K562 (cell line): ENCODE data around the gene CARM1. TPM values are rescaled to one million over a fixed set of nuclear protein-coding genes. Genes with fewer than 3 reads are reported as not detected.
A peak's percentile ranks its signal among the peaks of the same experiment; 100 is the strongest.

Experiments
- ATAC-seq: fragments of 200-7000 bp; cut with Tn5 transposase; 3 replicates; pipeline ENCODE4 v1.9.1; 2020; ENCODE audit warnings: moderate library complexity
- BruUV-seq: library from RNA; stranded (reverse); fragments of 400-500 nt; replicated peaks from 2 replicates; lab custom pipeline; 2021; lab: Mats Ljungman, UMichigan
- CTCF ChIA-PET: fragments of 300-600 bp; formaldehyde crosslinking; extraction: SDS; loops from one replicate; lab custom pipeline; 2021; ENCODE audit warnings: low intra/inter-chr PET ratio; lab: Yijun Ruan, JAX
- POLR2A ChIA-PET: fragments of 300-600, 350-650 bp; sonication (Branson Sonifier 250); formaldehyde crosslinking; extraction: SDS; loops from one replicate; lab custom pipeline; 2021; ENCODE audit warnings: antibody characterized with exemption, inconsistent platforms; lab: Yijun Ruan, JAX
- DNase-seq, 4 experiments: peaks; one replicate each; pipeline versions ENCODE4 v3.0.0 to v3.0.0-alpha.2; 2011 to 2018; ENCODE audit warnings: low spot score in 3 of 4, mixed read lengths in 3 of 4; ENCODE audit errors: extremely low read depth in 1 of 4
- FAIRE-seq: peaks from 2 replicates; lab custom pipeline; 2011; peaks lifted over from hg19 to GRCh38; lab: Jason Lieb, UNC
- H2AFZ ChIP-seq: 2 replicates; pipeline ENCODE4 v1.6.0; 2011; ENCODE audit warnings: low read depth, low read length, control low read depth, inconsistent platforms
- H3K27ac ChIP-seq: fragments of 200-600 bp; 3 replicates; pipeline ENCODE4 v1.8.0; 2011; ENCODE audit warnings: low read depth, mild to moderate bottlenecking, control low read depth, inconsistent platforms, low read length, moderate library complexity, mixed read lengths; ENCODE audit errors: extremely low read depth
- H3K27me3 ChIP-seq, 2 experiments: fragments of 300-600 bp in 1 of 2; 2 replicates in 1 of 2; 3 replicates in 1 of 2; pipeline versions ENCODE4 v1.6.0 to v1.8.0; 2011; ENCODE audit warnings: inconsistent platforms in 2 of 2, low read length in 2 of 2, mild to moderate bottlenecking in 1 of 2, mixed read lengths in 1 of 2, moderate library complexity in 1 of 2; ENCODE audit not compliant: control insufficient read depth in 2 of 2, insufficient read depth in 2 of 2
- H3K36me3 ChIP-seq: fragments of 300-600 bp; 3 replicates; pipeline ENCODE4 v1.8.0; 2011; ENCODE audit warnings: mild to moderate bottlenecking, low read length, inconsistent platforms; ENCODE audit not compliant: control insufficient read depth, insufficient read depth
- H3K4me1 ChIP-seq, 2 experiments: fragments of 200-600 bp in 1 of 2; replicated peaks in 1 of 2; 2 replicates in 1 of 2; 3 replicates in 1 of 2; pipeline versions ENCODE4 v1.5.1 to v1.8.0; 2011; ENCODE audit warnings: inconsistent platforms in 2 of 2, low read length in 2 of 2, mild to moderate bottlenecking in 1 of 2, mixed read lengths in 1 of 2, moderate library complexity in 1 of 2; ENCODE audit not compliant: control insufficient read depth in 2 of 2, insufficient read depth in 2 of 2
- H3K4me2 ChIP-seq: 2 replicates; pipeline ENCODE4 v1.6.1; 2011; ENCODE audit warnings: low read length, control low read depth, inconsistent platforms, mixed read lengths; ENCODE audit not compliant: insufficient read depth
- H3K4me3 ChIP-seq: fragments of 200-600 bp; sonication (generic), shearing (Covaris generic); 2 replicates; pipeline ENCODE4 v1.5.1; 2016; ENCODE audit warnings: control low read depth, inconsistent platforms
- H3K79me2 ChIP-seq: fragments of 200-600 bp; 3 replicates; pipeline ENCODE4 v1.8.0; 2011; ENCODE audit warnings: low read length, inconsistent platforms; ENCODE audit not compliant: control insufficient read depth, insufficient read depth
- H3K9ac ChIP-seq, 2 experiments: 2 replicates each; pipeline versions ENCODE4 v1.6.0 to v1.6.1; 2011; ENCODE audit warnings: low read depth in 2 of 2, low read length in 2 of 2, control low read depth in 1 of 2, inconsistent platforms in 1 of 2, mild to moderate bottlenecking in 1 of 2, mixed read lengths in 1 of 2; ENCODE audit not compliant: insufficient read depth in 1 of 2
- H3K9me1 ChIP-seq: one replicate; pipeline ENCODE4 v1.6.0; 2011; ENCODE audit warnings: inconsistent platforms, mild to moderate bottlenecking, low read length, moderate library complexity; ENCODE audit not compliant: control insufficient read depth, insufficient read depth
- H3K9me3 ChIP-seq: replicated peaks from 2 replicates; pipeline ENCODE4 v1.5.1; 2011; ENCODE audit warnings: low read depth, low read length, inconsistent platforms; ENCODE audit not compliant: control insufficient read depth, insufficient read depth
- H4K20me1 ChIP-seq: replicated peaks from 2 replicates; pipeline ENCODE4 v1.6.1; 2011; ENCODE audit warnings: low read length, inconsistent platforms, mixed read lengths; ENCODE audit not compliant: control insufficient read depth, insufficient read depth
- CTCF ChIP-seq, 3 experiments: IDR thresholded peaks in 2 of 3; conservative IDR thresholded peaks in 1 of 3; 2 replicates each; pipeline ENCODE4 v1.5.1; 2011 to 2012; ENCODE audit warnings: low read length in 3 of 3, mild to moderate bottlenecking in 3 of 3, control low read depth in 2 of 3, improper control_type of control experiment in 1 of 3, inconsistent platforms in 1 of 3, low read depth in 1 of 3, mixed read lengths in 1 of 3, moderate library complexity in 1 of 3; ENCODE audit not compliant: insufficient read depth in 2 of 3
- CTCFL ChIP-seq: IDR thresholded peaks from 2 replicates; pipeline ENCODE4 v1.6.1; 2011; ENCODE audit warnings: borderline replicate concordance, low read depth, mild to moderate bottlenecking, moderate library complexity, low read length; ENCODE audit not compliant: insufficient read depth, poor library complexity, severe bottlenecking
- NFYB ChIP-seq: IDR thresholded peaks from 2 replicates; pipeline ENCODE4 v1.6.1; 2011; ENCODE audit warnings: mild to moderate bottlenecking, moderate library complexity; ENCODE audit not compliant: insufficient read length; ENCODE audit errors: extremely low read depth
- SRSF1 ChIP-seq: fragments of 200-400 bp; formaldehyde crosslinking; IDR thresholded peaks from 2 replicates; pipeline ENCODE4 v1.6.1; 2017; ENCODE audit warnings: mild to moderate bottlenecking, low read depth, low read length, moderate library complexity
- whole genome bisulfite sequencing: fragments of 100-300 bp; shearing (Covaris generic); methylation state at CpG from one replicate; pipeline ENCODE4 v1.1.6; 2016; ENCODE audit warnings: low coverage, mixed read lengths; ENCODE audit not compliant: insufficient coverage; ENCODE audit errors: missing lambda C conversion rate; 5-methylcytosine and 5-hydroxymethylcytosine counted together
- in situ Hi-C: fragments of 300-500 bp; cut with MboI; formaldehyde crosslinking; loops from 4 replicates; pipeline ENCODE4 v1.15.0; 2018; ENCODE audit warnings: inconsistent platforms, mixed read lengths
- intact Hi-C: fragments of 100-400 bp; cut with micrococcal nuclease; formaldehyde crosslinking; loops from 2 replicates; pipeline ENCODE4 v1.14.2; 2022
- polyA plus RNA-seq, 8 experiments: library from polyadenylated mRNA; depleted of rRNA in 4 of 8; stranded (reverse) in 5 of 8; unstranded in 3 of 8; fragments of >200 nt; fragmentation: Nextera tagmentation in 2 of 8; fragmentation: Illumina TruSeq in 1 of 8; extraction: Ambion mirVana in 2 of 8; extraction: Trizol in 1 of 8; gene quantifications; 2 replicates each; pipeline versions ENCODE4 v1.2.1 to v1.2.3, GENCODE V29; 2011 to 2014; ENCODE audit warnings: inconsistent platforms in 1 of 8, missing spikeins in 1 of 8
- total RNA-seq, 7 experiments: library from RNA; depleted of rRNA in 6 of 7; stranded (reverse); fragments of >200 nt in 6 of 7; fragmentation: Illumina TruSeq in 2 of 7; extraction: Trizol in 2 of 7; gene quantifications; 2 replicates each; pipeline versions ENCODE4 v1.2.1 to v1.2.3, GENCODE V29; 2011 to 2021; ENCODE audit warnings: low replicate concordance in 1 of 7

The CARM1 gene
- total and polyA plus RNA-seq, 9 of the 15 experiments (the other 6 are each of a cell fraction or from before 2014, with no cell fraction given): 0.36 to 86.0 (median 29.7) TPM

GRCh38 chr19:10855879-10856522 is 15.4 kb upstream of the CARM1 start:
- WGBS: 50% methylated on average over 5 of the region's 5 CpGs
- H3K9me3 ChIP-seq: no peaks in the 10 kb centered on the region
- no TSS peak for BruUV-seq
- in situ Hi-C loops (no loop called here), intact Hi-C loops (no loop called here)
- POLR2A ChIA-PET: interaction anchor here (0.9 to 2.1 kb wide), 2 partner anchors 19 to 20 kb away, joined by 3 to 6 read pairs; partner anchors contain the start of gene TMED1
- H3K27ac ChIP-seq: no peak overlapping the region
- no peaks in the 10 kb centered on the region for H3K79me2 ChIP-seq
- H3K9ac ChIP-seq: no peak overlapping the region
- no peaks in the 10 kb centered on the region for H4K20me1 ChIP-seq
- H3K4me2 ChIP-seq: no peak overlapping the region
- H3K4me1 ChIP-seq: peaks cover 0 to 4% of the 10 kb centered on the region in 2 experiments; a peak in 2 of 5 replicates
- ATAC-seq: 0 out of 3 replicates have a peak, but pooled peaks have one; percentile 31
- peak in 1 of 4 experiments; percentile 10 for DNase-seq
- H3K36me3 ChIP-seq: no peaks in the 10 kb centered on the region
- peak; percentile 72 for TF ChIP-seq NFYB
- TF ChIP-seq SRSF1: no peak
- peak; percentile 33 to 50 (median 38); a peak in 5 of 6 replicates for TF ChIP-seq CTCF (IDR thresholded peaks at IDR 0.05 in 2 of 3, conservative IDR thresholded peaks at IDR 0.05 in 1 of 3; ENCODE audit: insufficient read depth in 2 of 3, low read depth in 1 of 3, low read length in 3 of 3)
- no peak for TF ChIP-seq CTCFL
- TF ChIP-seq, all 486 proteins: peak for 2
- FAIRE-seq: peak; percentile 55
- Histone ChIP-seq H3K27me3 (no peaks in the 10 kb centered on the region), H2AFZ (no peak overlapping the region), H3K9me1 (no peaks in the 10 kb centered on the region), H3K4me3 (no peak overlapping the region)
- CTCF ChIA-PET: no interaction called here
